Measurements from ENCODE around the gene HECTD4.

Gene HECTD4

DNA sequence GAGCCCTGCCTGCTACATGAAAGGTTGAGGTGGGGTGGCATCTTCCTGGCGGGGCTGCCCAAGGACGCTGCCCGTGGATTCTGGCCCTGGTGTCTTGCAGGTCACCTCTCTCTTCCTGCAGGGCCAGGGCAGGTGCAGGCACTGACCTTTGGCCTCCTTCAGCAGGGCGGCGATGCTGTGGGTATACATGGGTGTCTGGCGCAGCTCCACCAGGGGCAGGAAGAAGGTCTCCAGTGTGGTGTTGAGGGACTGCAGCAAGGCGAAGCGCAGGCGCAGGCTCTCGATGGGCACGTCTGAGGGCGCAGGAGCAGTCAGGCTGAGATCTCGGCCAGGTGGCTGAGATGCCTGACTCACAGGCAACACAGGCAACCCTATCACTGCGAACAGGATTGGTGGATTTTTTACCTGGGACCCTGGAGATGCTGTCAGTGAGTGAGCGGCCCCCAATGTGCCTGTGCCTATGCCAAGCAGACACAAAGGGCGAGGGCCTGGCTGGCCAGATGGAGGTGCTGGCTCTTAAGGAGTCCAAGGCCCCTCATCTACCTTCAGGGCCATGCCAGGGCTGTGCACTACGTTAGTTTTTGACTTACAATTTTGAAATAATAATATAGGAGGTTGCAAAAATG lies 211.1 kb downstream of the HECTD4 start:
- no peak for DNase-seq

DNA sequence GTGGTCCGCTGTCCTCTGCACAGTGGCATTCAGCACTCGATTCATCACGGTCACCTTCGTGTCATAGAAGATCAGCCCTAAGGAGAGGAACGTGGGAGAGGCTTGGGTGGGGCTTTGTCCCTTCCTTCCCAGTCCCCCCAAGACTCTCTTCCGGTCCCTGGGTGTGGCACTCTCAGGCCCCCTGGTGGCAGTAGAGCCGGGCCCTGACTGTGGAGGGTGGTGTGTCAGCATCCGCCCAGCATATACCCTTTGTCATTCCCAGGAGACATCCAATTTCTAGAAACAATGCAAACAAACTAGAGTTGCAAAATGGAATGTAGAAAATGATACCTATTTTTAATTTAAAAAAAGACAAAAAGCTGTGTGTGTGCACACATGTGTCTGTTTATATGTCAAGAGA lies 211.9 kb downstream of the HECTD4 start:
- DNase-seq = peak; percentile 40

DNA sequence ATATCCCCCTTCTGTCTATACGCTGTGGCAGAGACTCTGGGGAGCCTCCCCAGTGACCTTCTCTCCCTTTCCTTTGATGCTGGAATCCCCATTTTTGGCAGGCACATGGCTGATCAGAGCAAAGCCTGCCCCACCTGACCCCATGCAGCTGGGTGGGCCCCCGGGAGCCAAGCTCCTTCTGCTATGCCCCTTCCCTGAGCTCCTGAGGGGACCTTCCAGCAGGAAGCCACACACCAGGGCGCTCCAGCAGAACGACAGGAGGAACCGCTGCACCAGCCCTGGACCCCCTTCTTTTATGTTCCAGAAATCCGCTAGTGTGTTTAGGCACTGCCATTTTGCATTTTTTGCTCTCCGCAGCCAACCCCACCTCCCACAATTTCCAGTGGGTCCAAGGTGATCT lies 212.3 kb downstream of the HECTD4 start:
- no peak for DNase-seq

DNA sequence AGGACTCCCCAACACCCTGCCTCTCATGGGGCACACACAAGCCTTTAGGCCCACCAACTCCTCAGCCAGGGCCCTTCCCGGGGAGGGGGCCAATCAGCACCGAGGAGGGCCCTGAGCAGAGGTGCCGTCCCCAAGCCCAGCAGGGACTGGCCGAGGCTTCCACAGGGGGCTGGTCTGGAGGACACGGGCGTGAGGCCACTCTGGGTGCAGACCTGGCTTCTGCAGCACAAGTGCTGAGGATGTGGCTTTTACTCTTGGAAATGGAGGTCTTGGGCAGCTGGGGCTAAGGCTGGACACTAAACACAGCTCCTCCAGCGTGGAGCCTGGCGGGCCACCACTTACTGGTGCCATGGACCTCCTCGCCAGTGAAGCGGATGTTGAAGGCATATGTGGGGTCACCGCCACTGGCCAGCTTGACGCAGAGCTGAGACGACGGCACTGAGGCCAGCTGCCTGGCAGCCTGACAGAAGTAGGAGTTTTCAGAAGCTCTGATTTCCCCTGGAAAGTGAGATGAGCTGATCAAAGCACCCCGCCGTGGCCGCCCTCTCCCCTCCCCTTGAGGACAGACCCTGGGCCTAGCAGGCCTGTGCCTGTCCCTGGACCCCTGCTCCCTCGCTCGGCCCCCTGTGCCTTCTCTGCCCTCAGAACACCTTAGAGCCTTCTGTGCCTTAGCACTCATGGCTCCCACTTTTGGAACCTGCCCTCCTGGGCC lies 212.9 kb downstream of the HECTD4 start:
- DNase-seq = no peak

DNA sequence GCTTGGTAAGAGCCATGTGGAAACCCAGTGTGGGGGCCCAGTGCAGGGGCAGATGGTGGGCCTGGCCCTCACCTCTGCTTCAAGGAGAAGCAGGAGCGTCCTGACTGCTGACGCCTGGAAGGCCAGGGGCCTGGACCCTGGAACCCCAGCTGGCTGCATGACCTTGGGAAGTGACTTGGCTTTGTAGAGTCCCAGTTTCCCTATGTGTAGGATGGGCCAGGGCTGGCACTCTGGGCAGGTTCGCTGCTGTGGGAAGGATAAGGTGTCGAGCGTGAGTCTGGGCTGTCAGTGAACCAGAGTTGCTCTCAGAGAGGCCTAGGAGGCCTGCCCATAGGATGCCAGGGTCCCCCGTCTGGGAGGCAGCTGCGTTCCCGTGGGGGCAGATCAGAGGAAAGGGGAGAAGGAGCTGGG lies 213.7 kb downstream of the HECTD4 start:
- DNase-seq = no peak

DNA sequence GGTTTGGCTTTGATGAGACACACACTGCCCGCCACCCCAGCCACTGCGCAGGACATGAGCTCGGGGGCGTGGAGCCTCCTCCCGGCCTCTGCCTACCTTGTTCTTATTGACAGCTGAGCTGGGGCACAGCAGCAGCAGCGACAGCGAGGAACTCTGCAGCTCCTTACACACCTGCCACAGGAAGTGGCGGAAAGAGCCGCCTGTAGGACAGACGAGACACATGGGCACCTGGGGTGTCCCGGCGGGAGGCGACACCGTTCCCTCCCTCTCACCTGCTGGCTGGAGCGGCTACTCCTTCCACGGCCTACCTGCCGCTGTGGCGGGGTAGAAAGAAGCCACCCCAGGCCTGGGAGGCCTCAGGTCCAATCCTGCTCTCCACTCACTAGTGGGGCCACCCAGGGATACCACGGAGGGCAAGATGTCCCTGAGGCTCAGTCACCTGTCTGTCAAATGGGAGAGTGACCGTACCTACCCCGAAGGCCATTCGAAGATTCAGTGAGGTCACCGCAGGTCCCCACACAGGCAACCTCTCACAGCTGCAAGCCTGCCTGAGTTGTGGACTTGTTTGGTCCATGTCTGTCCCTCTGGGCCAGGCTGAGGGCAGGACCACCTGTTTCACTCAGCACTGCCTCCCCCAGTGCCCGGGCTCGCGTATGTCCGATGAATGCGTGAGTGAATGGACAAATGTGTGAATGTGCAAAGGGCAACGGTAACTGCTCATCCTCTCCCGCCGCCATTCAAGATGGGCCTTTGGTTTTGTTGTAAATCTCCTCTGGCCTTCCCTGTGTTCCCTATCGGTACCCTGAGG lies 214.3 kb downstream of the HECTD4 start:
- DNase-seq = no peak

DNA sequence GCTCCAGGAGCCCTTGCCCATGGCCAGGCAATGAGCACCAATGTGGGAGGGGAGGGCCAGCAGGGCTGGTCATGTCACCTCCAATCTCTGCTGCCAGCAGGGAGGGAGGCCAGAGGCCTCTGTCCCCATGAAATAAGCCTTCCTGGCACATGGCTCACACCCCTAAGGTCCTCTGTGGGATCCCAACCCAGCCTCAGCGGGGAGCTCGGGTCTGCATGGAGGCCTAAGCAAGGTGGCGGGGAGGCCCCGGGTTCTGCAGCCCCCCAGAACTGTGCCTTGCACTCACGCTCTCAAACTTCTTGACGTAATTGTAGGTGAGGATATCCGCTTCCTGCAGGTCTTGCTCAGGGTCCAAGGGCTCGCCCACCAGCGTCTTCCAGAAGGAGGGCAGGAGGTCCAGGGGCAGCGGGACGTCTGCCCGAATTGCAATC lies 215.2 kb downstream of the HECTD4 start:
- DNase-seq = no peak

DNA sequence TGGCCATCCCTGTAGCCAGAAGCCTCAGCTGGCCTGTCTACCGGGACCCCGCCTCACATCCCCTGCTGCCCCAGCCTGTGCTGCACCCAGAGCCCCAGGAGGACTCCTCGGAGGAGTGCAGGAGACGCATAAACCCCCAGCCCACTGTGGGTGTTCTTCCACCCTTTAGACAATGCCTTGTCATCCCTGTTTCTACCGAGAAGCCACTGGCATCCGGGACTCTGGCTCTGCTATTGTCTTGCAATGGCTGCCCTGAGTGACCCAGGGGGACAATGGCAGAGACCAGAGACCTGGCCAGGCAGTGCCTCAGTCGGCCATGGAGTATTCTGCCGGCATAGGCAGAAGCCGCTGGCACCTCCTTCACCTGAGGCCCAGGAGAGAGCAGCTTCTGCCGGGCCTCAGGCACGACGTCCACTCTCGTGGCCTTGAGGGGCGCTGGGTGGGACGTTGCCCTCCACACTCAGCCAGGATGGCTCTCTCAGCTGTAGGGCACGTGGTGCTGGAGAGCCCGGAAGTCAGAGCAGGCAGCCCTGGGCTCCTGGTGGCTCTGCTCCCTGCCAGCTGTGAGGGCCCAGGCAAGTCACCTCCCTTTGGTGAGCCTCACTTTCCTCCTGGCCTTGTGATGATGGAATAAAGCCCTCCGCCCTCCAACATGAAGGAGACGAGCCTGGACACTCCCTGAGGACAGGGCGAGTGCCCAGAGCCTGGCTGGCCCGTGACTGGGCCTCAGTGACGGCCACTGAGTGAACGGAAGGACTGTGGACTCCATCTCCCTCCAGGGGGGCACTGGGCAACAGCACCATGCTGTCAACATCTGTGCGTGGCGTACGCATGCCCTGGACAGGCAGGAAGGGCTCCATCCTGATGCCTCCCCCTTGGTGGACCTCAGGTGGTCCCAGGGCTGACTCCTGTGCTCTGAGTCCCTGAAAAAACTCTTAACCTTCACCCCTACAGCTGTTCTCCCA lies 215.9 kb downstream of the HECTD4 start:
- DNase-seq = no peak

DNA sequence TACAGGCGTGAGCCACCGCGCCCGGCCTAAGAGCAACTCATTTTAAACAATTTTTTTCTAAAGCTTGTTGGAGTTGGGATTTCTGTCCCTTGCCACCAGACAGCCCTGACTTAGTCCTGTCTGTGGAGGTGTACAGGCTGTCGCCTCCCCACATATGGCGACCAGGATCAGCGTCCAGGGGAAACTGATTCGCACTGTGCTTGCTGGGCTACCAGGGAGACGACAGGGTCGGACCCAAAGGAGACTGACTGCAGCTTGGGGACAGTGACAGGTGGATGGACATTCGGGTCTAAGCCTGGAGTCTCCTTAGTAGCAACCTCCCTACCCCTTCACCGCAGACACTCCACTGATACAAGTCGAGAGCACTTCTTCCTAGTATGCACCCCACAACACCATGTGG lies 216.6 kb downstream of the HECTD4 start:
- no peak for DNase-seq

DNA sequence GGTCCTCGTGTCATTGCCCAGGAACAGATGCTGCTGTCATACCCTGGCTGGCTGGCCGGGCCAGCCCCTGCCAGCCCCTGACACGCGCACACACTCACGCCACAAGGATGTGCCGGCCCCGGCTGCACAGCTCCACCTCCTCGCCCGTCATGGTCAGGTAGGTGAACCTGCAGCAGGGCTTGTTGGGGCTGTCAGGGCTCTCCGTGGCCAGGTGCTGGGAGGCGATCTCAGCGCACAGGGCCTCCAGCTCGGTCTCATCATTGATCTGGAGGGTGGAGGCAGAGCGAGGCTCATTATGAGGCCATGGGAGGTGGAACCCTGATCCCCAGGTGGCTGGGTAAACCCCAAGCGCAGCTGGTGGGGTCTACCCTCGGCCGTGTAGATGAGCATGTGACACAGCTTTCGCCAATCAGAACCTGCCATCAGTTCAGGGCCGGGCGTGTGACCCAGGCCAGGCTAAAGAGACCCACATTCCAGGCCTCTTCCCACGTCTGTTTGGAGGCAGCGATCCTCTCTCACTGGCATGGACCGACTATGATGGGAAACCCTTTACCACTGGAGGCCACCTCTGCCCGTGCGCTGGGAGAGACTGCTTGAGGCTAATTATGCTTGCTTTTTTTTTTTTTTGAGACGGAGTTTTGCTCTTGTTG lies 218.1 kb downstream of the HECTD4 start:
- DNase-seq = no peak

DNA sequence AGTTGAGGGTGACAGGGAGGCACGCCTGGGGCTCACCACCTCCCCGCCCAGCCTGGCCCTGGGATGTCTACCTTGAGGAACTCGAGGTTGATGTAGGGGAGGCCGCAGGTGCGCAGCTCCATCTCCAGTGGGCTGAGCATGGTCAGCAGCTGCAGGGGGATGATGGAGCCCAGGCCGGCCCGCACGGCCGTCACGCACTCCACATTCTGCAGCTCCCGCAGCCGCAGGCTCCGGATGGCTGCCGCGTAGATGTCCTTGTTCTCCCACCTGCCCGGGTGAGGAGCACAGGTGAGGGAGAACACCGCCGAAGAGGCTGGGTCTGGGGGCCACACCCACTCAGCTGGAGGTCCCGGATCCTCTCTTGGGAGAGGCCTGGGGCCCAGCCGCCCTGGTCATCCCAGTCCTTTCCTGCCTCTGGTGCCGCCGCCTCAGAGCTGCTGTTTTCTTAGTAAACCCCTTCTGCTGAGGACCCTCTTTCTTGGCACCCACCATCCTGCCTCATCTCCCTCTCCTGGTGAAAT lies 218.7 kb downstream of the HECTD4 start:
- no peak for DNase-seq

DNA sequence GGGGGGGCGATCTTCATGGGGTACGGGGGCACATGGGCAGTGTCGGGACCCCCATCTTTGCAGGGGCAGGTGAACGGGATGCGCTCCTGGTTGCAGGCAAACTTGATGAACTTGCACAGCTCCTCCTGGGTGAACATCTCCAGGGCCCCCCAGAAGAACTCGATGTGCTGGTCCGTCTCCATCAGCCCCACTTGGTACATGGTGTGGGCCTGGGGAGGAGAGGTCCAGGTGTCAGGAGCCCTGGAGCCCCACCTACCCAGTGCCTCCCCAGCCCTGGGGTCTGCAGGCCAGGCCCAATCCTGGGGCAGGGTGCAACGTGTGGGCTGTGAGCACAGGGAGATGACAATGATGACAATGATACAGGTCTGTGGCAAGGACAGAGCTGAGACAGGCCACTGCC lies 219.2 kb downstream of the HECTD4 start:
- no peak for DNase-seq

DNA sequence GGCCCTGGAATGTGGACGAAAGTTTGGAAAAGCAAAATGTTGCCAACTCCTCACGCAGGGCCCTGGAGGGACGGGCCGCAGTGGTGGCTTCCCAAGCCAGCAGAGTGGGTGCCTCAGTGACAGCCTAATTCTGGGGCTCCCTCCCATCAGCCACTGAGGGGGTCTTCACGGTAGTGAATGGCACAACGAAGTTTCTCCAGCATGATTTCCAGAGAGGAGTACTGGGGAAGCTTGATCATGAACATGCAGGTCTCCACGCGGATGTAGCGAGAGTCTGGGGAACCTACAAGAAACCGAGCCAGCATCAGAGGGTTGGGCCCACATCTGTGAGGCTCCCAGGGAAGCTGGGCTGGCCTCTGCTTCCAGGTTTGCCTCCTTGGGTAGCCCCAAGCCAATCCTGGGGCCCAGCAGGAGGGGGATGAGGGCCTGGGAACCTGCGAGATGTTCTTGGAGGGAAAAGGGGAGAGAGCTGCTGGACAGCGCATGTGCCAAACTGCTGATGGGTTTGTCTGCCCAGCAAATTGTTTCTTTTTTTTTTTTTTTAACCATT lies 219.9 kb downstream of the HECTD4 start:
- no peak for DNase-seq

DNA sequence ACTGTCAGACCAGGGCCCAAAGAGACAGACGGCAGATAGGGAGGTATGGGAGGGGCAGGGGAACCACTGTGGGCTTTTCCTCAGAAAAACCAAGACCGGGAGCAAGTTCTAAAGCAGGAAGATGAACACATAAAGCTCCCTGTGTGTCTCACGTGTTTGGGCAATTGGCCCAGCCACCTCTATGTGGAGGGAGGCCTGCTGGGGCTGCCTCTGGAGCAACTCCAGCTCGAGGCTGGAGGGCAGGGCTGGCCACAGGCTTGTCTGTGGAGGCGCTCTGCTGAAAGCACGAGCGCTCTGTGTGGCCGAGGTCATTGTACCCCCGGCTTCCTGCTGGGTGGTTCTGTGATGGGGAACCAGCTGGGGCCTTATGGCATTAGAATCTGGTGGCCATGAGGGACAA lies 220.5 kb downstream of the HECTD4 start:
- DNase-seq = no peak

DNA sequence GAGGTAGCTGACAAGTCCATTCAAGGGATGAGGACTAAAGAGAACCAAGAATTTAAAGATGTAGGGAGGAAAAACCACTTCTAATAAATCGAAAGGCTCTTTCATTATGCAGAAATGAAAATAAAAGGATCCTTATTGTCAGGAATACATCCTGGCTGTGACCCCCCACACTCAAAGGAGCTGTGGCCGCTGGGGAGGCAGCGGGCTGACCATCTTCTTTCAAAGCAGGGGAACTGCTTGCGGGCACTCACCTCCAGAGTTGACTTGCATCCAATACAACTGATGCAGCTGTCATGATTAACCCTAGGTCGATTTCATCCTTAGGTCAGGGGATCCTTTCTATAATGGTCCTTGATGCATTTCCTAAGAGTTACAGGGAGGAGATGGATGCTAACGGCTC lies 221.6 kb downstream of the HECTD4 start:
- no peak for DNase-seq

DNA sequence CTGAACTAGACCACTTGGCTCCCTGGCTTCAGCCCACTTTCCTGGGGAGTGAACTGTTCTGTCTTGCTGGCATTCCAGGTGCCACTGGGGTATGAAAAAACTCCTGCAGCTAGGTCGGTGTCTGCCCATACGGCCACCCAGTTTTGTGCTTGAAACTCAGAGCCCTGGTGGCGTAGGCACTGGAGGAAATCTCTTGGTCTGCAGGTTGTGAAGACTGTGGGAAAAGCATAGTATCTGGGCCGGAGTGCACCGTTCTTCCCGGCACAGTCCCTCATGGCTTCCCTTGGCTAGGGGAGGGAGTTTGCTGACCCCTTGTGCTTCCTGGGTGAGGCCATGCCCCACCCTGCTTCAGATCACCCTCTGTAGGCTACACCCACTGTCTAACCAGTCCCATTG lies 223.1 kb downstream of the HECTD4 start:
- no peak for DNase-seq

DNA sequence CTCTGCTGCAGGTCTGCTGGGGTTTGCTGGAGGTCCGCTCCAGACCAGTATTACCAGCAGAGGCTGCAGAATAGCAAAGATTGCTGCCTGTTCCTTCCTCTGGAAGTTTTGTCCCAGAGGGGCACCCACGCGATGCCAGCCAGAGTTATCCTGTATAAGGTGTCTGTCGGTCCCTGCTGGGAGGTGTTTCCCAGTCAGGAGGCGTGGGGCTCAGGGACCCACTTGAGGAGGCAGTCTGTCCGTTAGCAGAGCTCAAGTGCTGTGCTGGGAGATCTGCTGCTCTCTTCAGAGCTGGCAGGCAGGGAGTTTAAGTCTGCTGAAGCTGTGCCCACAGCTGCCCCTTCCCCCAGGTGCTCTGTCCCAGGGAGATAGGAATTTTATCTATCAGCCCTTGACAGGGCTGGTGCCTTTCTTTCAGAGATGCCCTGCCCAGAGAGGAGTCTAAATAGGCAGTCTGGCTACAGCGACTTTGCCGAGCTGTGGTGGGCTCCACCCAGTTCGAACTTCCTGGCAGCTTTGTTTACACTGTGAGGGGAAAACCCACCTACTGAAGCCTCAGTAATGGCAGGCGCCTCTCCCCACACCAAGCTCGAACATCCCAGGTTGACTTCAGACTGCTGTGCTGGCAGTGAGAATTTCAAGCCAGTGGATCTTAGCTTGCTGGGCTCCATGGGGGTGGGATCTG lies 223.6 kb downstream of the HECTD4 start:
- DNase-seq = peak; percentile 47

DNA sequence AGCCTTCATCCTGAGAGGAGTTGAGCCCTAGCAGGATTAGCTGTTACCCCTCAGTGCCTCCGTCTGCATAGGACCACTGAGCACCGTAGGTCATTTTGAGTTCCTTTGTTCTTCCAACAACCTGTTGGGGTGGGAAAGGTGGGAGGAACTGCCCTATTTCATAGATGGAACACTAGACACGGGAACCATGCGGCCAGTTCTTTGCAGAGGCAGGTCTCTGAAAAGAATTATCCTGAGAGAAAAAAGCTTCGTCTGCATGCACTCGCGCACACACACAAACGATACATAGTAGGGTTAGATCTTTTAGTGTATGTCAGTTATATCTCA lies 228.4 kb downstream of the HECTD4 start:
- no peak for DNase-seq

DNA sequence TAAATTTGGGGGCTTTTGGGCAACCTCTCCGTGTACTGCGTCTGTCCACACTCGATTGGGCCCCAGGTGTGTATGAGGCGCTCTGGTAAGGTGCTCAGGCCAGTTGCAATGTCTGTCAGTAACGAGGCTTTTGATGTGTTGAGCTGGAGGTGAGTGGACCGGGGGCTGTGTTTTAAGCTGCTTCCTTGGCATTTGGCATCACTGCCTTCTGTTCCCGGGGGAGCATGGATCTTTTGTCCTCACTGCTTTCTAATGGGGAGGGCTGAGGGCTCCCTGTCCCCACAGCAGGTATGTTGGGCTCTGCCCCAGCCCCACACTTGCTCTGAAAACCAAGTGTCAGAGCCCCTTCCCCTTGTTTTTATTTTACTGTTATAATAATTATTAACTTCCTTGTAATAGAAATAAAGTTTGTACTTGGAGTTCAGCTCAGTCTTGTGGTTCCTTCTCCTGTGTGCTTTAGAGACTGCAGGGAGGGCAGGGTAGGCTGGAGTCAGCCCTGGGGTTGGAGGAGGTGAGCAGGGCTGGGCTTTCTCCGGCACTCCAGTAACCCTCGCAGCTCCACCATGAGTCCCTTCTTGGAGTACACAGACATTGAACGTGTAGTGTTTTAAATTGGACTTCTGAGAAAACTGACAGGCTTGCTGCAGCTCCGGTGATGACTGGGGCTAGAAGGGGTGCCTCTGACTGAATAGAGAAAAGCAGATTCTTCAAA lies 228.9 kb downstream of the HECTD4 start:
- no peak for DNase-seq

DNA sequence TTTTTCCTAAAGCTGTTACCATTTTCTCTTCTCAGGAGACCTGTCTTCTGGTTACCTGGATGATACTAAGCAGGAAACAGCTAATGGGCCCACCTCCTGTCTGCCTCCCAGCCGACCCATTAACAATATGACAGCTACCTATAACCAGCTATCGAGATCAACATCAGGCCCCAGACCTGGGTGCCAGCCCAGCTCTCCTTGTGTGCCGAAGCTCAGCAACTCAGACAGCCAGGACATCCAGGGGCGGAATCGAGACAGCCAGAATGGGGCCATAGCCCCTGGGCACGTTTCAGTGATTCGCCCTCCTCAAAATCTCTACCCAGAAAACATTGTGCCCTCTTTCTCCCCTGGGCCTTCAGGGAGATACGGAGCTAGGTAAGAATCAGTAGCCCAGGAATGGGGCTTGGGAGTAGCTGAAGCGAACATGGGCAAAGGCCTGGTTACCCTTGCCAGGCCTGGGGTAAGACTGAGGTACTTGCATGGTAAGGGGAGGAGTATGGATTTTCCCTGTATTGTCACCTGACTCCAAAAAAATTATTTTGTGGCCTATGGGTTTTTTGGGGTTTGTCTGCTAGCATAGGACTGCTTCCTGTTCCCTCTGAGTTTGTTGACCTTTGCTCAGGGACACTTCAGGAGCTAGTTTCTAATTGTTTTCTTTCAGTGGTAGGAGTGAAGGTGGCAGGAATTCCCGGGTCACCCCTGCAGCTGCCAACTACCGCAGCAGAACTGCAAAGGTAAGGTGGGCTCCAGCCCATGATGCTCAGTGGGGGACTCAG lies 230.3 kb downstream of the HECTD4 start:
- no peak for DNase-seq

Data from hematopoietic multipotent progenitor cell treated with erythropoietin and hydrocortisone succinate and interleukin-3 and kit ligand, for 8 days (in vitro differentiated cells).